HFF-Myc (cell line): Measurements from ENCODE around the gene STAG3.
"Not testable (repeated sequence)": the region's sequence is repeated elsewhere in the genome, so short reads cannot be mapped to it uniquely, and the experiment has no call there.

ENCODE experiments used
- DNase-seq: peaks from one replicate; pipeline ENCODE4 v3.0.0-alpha.2; 2011; ENCODE audit warnings: low read depth; ENCODE audit errors: extremely low read depth
- H3K4me3 ChIP-seq: replicated peaks from 2 replicates; pipeline ENCODE4 v1.5.1; 2011; ENCODE audit warnings: low read depth, mild to moderate bottlenecking, control low read depth, low read length
- TF ChIP-seq, protein P1 (sequence below): IDR thresholded peaks from 2 replicates; pipeline ENCODE4 v1.5.1; 2012; ENCODE audit warnings: mild to moderate bottlenecking, low read depth, low read length, control low read depth; ENCODE audit errors: missing control alignments

STAG3 gene

GRCh38 chr7:100222445-100223132 lies 44.9 kb downstream of the STAG3 start:
- TF ChIP-seq, protein P1, sequence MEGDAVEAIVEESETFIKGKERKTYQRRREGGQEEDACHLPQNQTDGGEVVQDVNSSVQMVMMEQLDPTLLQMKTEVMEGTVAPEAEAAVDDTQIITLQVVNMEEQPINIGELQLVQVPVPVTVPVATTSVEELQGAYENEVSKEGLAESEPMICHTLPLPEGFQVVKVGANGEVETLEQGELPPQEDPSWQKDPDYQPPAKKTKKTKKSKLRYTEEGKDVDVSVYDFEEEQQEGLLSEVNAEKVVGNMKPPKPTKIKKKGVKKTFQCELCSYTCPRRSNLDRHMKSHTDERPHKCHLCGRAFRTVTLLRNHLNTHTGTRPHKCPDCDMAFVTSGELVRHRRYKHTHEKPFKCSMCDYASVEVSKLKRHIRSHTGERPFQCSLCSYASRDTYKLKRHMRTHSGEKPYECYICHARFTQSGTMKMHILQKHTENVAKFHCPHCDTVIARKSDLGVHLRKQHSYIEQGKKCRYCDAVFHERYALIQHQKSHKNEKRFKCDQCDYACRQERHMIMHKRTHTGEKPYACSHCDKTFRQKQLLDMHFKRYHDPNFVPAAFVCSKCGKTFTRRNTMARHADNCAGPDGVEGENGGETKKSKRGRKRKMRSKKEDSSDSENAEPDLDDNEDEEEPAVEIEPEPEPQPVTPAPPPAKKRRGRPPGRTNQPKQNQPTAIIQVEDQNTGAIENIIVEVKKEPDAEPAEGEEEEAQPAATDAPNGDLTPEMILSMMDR, result no peak
- H3K4me3 ChIP-seq, result no peak overlapping the region
- no peak for DNase-seq

GRCh38 chr7:100223376-100223927 lies 45.7 kb downstream of the STAG3 start:
- not testable (repeated sequence) for H3K4me3 ChIP-seq, DNase-seq

DNA sequence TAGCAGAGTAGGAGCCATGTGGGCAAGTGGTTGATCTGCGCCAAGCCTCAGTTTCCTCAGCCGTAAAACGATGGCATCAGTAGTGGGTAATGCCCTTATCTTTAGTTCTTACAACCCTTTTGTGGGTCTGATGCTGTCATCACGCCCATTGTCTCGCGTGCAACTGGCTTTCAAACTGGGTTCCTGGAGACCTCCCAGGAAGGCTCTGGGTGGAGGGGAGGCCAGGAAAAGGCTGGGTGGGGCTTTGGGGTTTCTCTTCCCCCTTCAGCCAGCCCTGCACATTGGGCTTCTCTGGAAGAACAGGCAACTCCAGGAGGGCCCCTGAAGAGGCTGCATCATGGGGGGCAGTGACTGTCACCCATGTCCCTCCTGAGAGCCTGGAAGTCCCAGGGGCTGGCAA lies 47.2 kb downstream of the STAG3 start:
- not testable (repeated sequence) for DNase-seq, H3K4me3 ChIP-seq

GRCh38 chr7:100234660-100235317 lies 57.1 kb downstream of the STAG3 start:
- DNase-seq, H3K4me3 ChIP-seq: not testable (repeated sequence)

GRCh38 chr7:100239975-100240374 lies 62.3 kb downstream of the STAG3 start:
- H3K4me3 ChIP-seq, DNase-seq: not testable (repeated sequence)

GRCh38 chr7:100243385-100243784 lies 65.7 kb downstream of the STAG3 start:
- H3K4me3 ChIP-seq, DNase-seq: not testable (repeated sequence)

DNA sequence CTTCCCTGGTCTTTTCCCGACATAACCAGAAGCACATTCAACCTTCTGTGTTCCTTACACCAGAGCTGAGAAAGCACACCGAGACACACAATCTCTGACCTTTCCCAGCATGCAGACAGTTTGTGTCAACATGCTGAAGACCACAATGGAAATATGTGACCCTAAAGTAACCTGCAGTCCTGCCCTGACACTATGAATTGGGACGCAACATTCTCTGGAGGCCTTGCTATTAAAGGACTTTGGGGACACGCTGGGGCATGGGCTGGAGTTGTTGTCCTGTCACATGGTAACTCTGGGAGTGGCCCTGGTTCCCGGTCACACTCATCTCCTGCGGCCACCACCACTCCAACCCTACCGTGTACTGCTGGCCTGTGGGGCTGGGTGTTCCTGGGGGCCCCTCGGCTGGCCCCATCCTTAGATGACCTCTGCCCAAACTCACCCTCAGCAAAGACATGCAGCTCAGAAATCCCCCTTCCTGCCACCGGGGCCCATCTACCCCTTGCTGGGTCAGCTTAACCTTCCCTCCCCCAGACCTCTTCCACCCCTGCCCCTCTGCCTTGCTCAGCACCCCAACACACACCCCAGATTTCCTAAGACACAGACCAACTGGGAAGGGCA lies 67.4 kb downstream of the STAG3 start:
- not testable (repeated sequence) for H3K4me3 ChIP-seq, DNase-seq

DNA sequence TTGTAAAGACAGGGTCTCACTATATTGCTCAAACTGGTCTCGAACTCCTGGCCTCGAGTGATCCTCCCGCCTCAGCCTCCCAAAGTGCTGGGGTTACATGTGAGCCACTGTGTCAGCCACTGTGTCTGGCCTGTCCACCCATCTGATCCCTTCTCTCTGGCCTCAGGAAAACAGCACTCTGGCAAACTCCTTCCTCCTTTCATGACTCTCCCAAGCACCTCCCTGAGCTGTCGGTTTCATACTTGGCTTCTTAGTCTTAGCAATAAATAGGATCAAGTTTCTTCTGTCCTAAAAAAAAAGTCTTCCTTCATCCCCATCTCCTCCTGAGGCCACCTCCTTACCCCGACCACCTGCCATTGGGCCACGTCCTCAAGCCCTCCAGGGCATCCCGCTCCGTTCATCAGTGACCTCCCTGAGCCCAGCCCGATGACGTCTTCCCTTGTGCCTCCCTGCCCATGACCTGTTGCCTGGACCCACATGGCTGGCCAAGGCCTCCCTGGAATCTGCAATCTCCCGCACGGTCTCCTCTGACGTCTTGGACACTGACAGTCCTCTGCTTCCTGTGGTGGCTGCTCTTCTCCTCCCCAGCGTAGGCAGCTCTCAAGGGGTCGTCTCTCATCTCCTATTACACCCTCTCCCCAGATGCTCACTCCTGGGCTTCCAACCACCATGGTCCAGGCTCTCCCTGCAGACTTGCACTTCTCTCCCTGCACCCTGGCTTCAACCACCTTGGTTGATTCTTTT lies 68.6 kb downstream of the STAG3 start:
- not testable (repeated sequence) for DNase-seq, H3K4me3 ChIP-seq

- DNase-seq, H3K4me3 ChIP-seq: not testable (repeated sequence)
These were observed 69.1 kb downstream of the STAG3 start for GRCh38 chr7:100246865-100247137.

DNA sequence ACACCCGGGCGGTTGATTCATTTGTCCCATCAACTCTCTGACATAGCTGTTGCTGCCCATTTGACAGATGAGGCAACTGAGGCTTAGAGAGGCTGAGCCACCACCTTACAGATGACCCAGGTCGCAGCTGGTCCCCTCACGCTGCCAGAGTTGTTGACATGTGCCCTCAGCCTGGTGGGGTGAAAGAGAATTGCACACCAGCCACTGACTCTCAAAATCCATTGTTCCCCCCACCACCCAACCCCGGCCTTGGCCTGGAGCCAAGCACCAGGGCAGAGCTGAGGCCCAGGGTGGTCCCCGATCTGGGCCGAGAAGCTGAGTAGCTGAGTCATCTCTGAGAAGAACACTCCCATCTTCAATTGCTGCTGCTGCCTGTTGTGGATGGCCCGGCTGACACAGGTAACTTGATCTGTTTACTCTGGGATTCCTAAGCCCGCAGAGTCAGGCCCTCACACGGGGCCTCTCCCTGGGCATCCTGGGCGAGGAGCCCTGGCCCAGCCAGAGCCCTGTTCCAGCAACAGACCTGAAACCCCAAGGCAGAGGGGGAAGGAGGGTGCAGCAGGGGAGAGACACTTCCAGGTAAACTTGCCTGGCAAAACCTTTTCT lies 69.5 kb downstream of the STAG3 start:
- TF ChIP-seq, protein P1, result no peak
- peak; percentile 50 for DNase-seq
- H3K4me3 ChIP-seq, result no peak overlapping the region

DNA sequence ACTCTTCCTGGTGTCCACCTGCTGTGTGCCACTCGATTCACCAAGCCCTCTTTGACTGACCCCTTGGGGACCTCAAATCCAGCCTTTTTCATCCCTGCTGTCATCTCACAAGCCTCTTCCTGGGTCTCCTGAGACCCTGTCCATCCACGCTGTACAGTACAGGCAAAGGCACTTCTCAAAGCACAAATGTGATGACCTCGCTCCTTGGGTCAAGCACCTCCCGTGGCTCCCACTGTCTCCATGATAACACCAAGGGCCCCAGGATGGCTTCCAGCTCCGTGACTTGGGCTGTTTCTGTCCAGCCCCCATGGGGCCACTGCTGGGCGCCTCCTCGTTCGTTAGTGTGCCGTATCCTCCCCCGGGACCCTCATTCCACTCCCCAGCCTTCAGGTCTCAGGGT lies 70.8 kb downstream of the STAG3 start:
- no peak for DNase-seq
- H3K4me3 ChIP-seq, result no peak overlapping the region
- TF ChIP-seq, protein P1, result no peak
